Mucosa of descending colon (tissue), 3 donors: ENCODE data around the gene MVB12B. TPM values are rescaled to one million over a fixed set of nuclear protein-coding genes. Genes with fewer than 3 reads are reported as not detected.

Experiments used
- ATAC-seq: fragments of 200-7000 bp; cut with Tn5 transposase; one replicate; pipeline ENCODE4 v1.9.1; 2020; ENCODE audit warnings: mild to moderate bottlenecking, moderate library complexity
- DNase-seq, 3 donors: peaks; one replicate each; pipeline ENCODE4 v3.0.0-alpha.2; 2020
- H3K36me3 ChIP-seq: fragments of 200-600 bp; one replicate; pipeline ENCODE4 v1.8.0; 2021; ENCODE audit warnings: low read depth, mild to moderate bottlenecking
- H3K4me1 ChIP-seq: fragments of 200-600 bp; one replicate; pipeline ENCODE4 v1.8.0; 2021; ENCODE audit warnings: low read depth, mild to moderate bottlenecking
- H3K4me3 ChIP-seq: fragments of 200-600 bp; one replicate; pipeline ENCODE4 v1.8.0; 2021; ENCODE audit warnings: mild to moderate bottlenecking
- H3K9me3 ChIP-seq: fragments of 200-600 bp; one replicate; pipeline ENCODE4 v1.8.0; 2021; ENCODE audit warnings: mild to moderate bottlenecking
- CTCF ChIP-seq: fragments of 200-600 bp; IDR thresholded peaks from one replicate; pipeline ENCODE4 v1.8.0; 2022; ENCODE audit warnings: antibody characterized with exemption, mild to moderate bottlenecking
- intact Hi-C, 2 donors: fragments of 100-400 bp; cut with DNase I in 1 of 2; cut with micrococcal nuclease in 1 of 2; formaldehyde crosslinking; loops; one replicate each; pipeline versions ENCODE4 v1.11.0 to v1.11.1; 2022; cut with DNase I, micrococcal nuclease
- total RNA-seq, 3 donors: library from RNA; stranded (reverse); fragmentation: NEBNext Ultra II Directional in 2 of 3; extraction: Animal tissue kit (Norgen Biotek cat#: 25700) in 2 of 3; gene quantifications; one replicate each; pipeline versions ENCODE4 v1.2.1 to v1.2.4, GENCODE V29; 2021 to 2023
- donor health status: DM: no; HTN: no; CAD: no; lungs with moderate emphysema.
- donor health status: DM: no; HTN: no; CAD: no.
- donor health status: DM: no; HTN: yes; CAD: no.

Gene MVB12B
- total RNA-seq, 3 donors from 2014 or later = 16.8 to 26.4 (median 21.6) TPM

GRCh38 chr9:126479515-126479914 is 152.9 kb downstream of the MVB12B start:
- H3K36me3 ChIP-seq = no peaks in the 10 kb centered on the region
- ATAC-seq (no peak), DNase-seq (no peak)
- H3K4me1 ChIP-seq = no peaks in the 10 kb centered on the region
- H3K9me3 ChIP-seq = no peaks in the 10 kb centered on the region
- no peak for TF ChIP-seq CTCF
- intact Hi-C loops = no loop called here
- no peak overlapping the region for H3K4me3 ChIP-seq

GRCh38 chr9:126480813-126481212 is 154.2 kb downstream of the MVB12B start:
- H3K9me3 ChIP-seq = no peaks in the 10 kb centered on the region
- no peak for TF ChIP-seq CTCF
- no peaks in the 10 kb centered on the region for H3K4me1 ChIP-seq
- no peaks in the 10 kb centered on the region for H3K36me3 ChIP-seq
- no peak for ATAC-seq
- intact Hi-C loops = no loop called here
- no peak overlapping the region for H3K4me3 ChIP-seq
- DNase-seq = no peak

- Histone ChIP-seq H3K4me1 (no peaks in the 10 kb centered on the region), H3K4me3 (no peak overlapping the region), H3K9me3 (no peaks in the 10 kb centered on the region), H3K36me3 (no peaks in the 10 kb centered on the region)
- ATAC-seq (no peak), DNase-seq (no peak)
- TF ChIP-seq CTCF = no peak
- intact Hi-C loops = no loop called here
These were observed 155.2 kb downstream of the MVB12B start for GRCh38 chr9:126481862-126482261.

GRCh38 chr9:126482361-126483044 is 155.9 kb downstream of the MVB12B start:
- Histone ChIP-seq H3K9me3 (no peaks in the 10 kb centered on the region), H3K36me3 (no peaks in the 10 kb centered on the region), H3K4me1 (no peaks in the 10 kb centered on the region), H3K4me3 (no peak overlapping the region)
- intact Hi-C loops = no loop called here
- no peak for TF ChIP-seq CTCF
- DNase-seq = no peak
- no peak for ATAC-seq

- no peak for ATAC-seq
- Histone ChIP-seq H3K9me3 (no peaks in the 10 kb centered on the region), H3K4me1 (no peaks in the 10 kb centered on the region), H3K4me3 (no peak overlapping the region), H3K36me3 (no peaks in the 10 kb centered on the region)
- TF ChIP-seq CTCF = no peak
- no peak for DNase-seq
- intact Hi-C loops = no loop called here
These were observed 156.9 kb downstream of the MVB12B start for GRCh38 chr9:126483468-126484073.
